PC-9 (cell line): Measurements from ENCODE around the gene EML6.

ENCODE experiments used
- CTCF ChIP-seq: fragments of 200-600 bp; sonication (generic); conservative IDR thresholded peaks from 2 replicates; pipeline ENCODE4 v1.6.1; 2017; ENCODE audit warnings: mixed run types, antibody characterized with exemption, mild to moderate bottlenecking, moderate library complexity
- EZH2 ChIP-seq: fragments of 200-600 bp; sonication (generic); IDR thresholded peaks from 2 replicates; pipeline ENCODE4 v1.8.0; 2017; ENCODE audit warnings: antibody characterized with exemption, low read depth

DNA sequence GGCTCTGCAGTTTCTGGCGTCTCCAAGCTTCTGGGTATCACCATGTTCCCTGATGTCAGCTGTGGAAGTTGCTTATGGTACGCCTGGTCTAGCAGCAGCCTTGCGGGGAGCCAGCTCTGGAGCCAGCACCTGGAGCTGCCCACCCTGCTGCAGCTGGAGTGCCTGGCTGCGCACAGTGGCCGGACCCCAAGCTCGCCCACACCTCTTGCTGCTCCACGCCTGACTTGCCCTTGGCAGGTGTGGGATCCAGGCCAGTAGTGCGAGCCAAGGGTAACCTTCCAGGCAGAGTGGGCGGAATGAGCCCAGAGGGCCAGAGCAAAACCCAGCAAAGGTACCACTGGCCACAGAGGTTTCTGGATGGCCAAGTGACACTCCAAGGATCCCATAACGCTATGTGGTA lies 13.2 kb upstream of the EML6 start:
- no peak for TF ChIP-seq CTCF
- no peak for TF ChIP-seq EZH2
